DMS53 (cell line): ENCODE results near the gene SLC29A3.
"Not testable (repeated sequence)": the region's sequence is repeated elsewhere in the genome, so short reads cannot be mapped to it uniquely, and the experiment has no call there.

Source experiments
- DNase-seq: peaks from one replicate; lab custom pipeline; 2025; lab: John Stamatoyannopoulos, UW

The SLC29A3 gene

GRCh38 chr10:71345694-71346093 is 26.6 kb downstream of the SLC29A3 start:
- DNase-seq = no peak

DNA sequence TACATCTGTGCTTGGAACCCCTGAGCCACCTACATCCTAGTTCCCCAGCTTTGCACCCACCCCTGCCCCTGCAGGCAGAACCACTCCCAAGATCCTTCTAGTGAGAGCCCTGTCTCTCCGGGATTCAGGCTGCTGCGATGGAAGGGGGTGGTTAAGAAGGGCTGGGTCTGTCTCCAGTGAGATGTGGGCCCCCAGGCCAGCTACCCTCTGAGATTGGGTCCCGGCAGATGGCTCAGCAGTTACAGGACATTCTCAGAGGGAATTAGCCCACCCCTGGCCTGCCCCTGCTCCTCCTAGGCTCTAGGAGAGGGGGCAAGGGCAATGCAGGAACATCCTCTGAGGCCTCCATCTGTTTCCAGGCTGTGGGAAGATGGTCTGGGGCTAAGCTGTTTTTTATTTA is 27.7 kb downstream of the SLC29A3 start:
- no peak for DNase-seq

GRCh38 chr10:71347587-71348395 is 28.7 kb downstream of the SLC29A3 start:
- DNase-seq = peak; percentile 86

DNA sequence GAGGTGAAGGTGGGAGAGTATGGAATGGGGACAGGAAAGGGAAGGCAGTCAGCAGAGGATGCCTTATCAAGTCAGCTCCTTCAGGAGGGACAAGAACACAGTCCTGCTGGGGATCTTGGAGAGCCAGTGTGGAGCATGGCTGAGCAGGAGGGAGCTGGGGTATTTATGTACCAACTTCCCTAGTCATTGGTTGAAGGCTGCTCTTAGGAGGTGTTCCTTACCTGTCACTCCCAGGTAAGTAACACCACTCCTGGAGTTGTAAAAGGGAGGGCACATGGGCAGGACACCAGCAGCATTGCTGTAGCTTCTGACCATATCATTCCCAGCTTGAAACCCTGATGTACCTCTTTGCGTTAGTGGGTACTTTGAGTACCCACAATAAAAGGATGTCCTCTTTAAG is 29.8 kb downstream of the SLC29A3 start:
- DNase-seq = no peak

DNA sequence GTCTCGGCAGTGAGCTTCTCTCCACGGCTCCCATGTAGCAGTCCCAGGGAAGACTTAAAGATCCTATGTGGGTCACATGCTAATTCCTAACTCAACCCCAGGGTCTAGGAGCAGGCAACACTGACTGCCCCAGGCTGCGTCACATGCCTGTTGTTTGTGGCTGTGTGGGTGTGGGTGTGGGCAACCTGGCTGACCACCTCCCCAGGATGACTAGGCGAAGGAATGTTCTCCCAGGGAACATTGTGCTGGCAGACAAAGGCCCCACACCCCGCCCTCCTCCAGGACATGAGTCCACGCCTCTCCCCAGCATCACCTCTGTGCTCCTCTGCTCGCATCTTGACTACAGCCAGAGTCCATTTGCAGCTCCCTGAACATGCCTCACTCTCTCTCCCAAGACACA is 30.3 kb downstream of the SLC29A3 start:
- no peak for DNase-seq

- DNase-seq = no peak
Observed at GRCh38 chr10:71351087-71351486, 32.0 kb downstream of the SLC29A3 start.

GRCh38 chr10:71351628-71352319 is 32.7 kb downstream of the SLC29A3 start:
- no peak for DNase-seq

DNA sequence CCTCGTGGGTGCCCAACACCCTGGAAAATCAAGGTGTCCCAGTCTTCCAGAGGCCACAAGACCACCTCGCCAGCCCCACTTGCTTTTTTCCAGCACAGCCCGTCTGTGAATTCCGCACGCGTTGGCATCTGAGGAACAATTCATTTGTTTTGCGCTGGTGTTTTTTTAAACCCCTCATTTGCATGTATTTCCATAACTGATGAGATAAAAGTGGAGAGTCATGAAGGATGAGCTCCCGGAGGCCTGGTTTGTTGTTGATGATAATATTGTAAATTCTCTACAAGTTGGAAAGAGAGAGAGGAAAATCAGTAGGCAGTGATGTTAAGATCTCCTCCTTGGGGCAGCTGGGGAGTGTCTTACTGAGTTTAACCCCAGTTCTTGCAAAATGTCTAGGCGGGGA is 34.6 kb downstream of the SLC29A3 start:
- DNase-seq = no peak

DNA sequence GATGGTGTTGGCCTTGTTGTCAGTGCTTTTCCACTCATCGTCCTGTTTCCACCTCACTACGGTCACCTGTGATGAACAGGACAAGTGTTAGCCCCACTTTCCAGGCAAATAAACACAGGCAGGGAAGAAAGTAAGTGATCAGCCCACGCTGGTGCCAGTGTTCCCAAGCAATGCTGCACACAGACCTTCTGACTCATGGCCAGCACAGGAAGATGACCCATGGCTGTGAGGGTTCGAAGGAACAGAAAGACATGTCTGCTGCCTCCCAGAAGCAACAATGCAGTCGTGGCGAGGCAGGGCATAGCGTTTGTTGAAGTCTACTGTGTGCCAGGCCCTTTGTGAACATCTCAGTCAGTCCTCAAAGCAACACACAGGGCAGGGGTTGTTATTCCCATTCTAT is 35.7 kb downstream of the SLC29A3 start:
- DNase-seq = no peak

DNA sequence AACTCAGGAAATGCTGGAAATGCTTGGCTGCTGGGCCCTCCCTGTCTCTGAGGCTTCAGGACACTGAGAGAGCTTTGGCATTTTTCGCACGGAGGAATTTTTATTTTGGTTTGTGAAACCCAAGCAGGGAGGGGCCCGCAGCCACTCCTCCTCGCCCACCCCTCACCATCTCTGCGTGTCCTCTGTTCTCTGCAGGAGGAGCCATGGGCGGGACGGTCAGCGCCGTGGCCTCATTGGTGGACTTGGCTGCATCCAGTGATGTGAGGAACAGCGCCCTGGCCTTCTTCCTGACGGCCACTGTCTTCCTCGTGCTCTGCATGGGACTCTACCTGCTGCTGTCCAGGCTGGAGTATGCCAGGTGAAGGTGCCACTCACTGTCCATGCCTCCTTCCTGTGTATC is 36.8 kb downstream of the SLC29A3 start:
- DNase-seq = no peak

DNA sequence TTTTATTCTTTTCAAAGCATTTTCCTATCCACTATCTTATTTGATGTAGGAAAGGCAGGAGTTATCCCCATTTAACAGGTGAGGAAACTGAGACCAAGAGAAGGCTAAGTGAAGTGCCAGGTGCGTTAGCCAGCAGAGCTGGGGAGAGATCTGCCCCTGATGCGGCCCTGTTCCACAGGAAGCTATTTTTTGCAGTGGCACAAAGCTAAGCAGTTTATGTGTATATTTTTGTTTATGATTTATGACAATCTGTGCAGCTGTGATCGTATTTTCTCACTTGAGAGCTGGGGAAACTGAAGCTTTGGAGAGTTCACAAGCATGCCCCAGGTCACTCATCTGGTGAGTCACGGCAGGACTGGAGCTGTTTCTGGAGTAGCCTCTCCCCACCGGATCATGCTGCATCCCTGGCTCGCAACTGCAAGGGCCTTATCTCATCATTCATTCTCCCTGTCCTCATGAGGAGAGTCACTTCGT is 38.8 kb downstream of the SLC29A3 start:
- no peak for DNase-seq

GRCh38 chr10:71358277-71358676 is 39.2 kb downstream of the SLC29A3 start:
- no peak for DNase-seq

- DNase-seq = not testable (repeated sequence)
Observed at GRCh38 chr10:71358906-71359305, 39.8 kb downstream of the SLC29A3 start.

DNA sequence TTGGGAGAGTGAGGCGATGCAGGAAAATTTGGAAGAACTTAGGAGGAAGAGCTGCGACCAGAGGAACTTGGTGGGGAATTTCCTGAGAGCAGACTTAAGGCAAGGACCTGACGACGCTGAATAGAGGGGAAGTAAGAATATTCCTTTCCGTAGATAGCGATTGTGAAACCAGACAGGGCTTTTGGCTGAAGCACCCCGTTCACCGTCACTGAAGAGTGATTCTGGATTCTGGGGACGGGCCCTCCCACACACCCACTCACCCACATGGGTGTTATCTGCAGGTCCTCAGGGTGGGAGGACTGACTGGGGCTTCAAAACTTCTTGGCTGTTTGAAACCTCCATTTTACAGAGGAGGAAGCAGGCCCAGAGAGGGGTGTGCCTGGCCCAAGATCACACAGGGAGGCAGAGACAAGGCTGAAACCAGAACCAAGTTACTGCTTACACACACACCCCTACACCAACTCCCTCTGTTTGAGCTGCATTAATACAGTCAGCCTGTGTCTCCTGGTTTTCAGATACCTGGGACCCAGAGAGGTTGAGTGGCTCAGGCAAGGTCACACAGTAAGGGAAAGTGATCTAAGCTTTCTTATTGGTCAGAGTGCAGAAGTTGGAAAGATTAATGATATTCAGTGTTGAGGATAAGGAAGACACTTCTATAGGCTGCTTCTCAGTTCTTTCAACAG is 40.4 kb downstream of the SLC29A3 start:
- DNase-seq = no peak

- no peak for DNase-seq
Observed at GRCh38 chr10:71360735-71361134, 41.7 kb downstream of the SLC29A3 start.

DNA sequence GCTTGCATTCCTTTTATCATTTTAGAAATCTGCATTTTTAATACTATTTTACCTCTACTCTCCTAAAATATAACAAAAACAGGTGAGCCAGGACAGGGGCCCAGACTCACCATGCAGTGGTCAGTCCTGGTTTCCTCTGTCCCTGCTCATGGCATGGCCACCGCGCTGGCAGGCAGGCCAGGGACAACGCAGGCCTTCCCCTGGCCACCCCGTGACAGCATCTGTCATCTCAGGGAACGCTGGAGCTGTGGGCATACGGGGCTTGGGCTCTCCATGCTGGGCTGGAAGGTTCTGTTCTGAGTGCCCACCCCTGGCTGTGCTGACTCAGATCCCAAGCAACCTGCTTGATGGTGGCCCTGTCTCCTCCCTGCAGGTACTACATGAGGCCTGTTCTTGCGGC is 42.5 kb downstream of the SLC29A3 start:
- DNase-seq = no peak

DNA sequence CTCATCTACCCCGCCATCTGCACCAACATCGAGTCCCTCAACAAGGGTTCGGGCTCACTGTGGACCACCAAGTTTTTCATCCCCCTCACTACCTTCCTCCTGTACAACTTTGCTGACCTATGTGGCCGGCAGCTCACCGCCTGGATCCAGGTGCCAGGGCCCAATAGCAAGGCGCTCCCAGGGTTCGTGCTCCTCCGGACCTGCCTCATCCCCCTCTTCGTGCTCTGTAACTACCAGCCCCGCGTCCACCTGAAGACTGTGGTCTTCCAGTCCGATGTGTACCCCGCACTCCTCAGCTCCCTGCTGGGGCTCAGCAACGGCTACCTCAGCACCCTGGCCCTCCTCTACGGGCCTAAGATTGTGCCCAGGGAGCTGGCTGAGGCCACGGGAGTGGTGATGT is 43.1 kb downstream of the SLC29A3 start:
- DNase-seq = no peak

- peak; percentile 24 for DNase-seq
Observed at GRCh38 chr10:71363936-71364335, 44.9 kb downstream of the SLC29A3 start.

DNA sequence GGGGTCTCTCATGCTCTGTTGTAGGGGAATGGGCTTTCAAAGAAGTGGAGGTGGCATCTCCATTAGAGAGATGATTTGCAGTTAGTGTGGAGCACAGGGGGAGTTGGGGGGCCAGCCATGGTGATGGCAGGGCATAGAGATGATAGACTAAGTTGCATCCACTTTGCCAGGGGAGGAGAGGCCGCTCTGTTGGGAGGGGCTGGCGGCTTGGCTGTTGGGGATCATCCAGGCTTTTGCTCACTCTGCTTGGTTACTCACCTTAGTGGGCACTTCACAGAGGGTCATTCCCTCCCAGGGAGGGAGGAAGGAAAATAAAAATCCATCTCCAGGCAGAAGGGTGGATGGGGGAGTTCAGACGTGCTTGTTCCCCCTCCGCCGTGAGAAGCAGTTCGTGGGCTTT is 46.3 kb downstream of the SLC29A3 start:
- DNase-seq = no peak

DNA sequence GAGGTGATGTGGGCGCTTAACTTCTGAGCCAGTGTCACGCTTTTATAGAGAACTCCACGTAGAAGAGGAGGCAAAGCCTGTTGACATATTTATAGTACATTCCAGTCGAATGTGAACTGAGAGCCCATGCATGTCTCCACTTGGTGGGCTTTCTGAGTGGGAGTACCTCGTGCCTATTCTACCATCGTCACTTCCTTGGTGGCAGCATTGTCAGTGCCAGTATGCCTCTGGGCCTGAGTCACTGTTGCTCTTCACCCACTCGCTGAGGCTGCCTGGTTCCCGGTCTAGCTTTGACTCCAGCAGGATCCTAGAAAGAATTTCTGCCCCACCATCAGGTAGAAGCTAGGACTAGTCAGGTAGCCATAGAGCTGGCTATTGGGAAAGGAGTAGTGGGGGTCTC is 47.6 kb downstream of the SLC29A3 start:
- no peak for DNase-seq

DNA sequence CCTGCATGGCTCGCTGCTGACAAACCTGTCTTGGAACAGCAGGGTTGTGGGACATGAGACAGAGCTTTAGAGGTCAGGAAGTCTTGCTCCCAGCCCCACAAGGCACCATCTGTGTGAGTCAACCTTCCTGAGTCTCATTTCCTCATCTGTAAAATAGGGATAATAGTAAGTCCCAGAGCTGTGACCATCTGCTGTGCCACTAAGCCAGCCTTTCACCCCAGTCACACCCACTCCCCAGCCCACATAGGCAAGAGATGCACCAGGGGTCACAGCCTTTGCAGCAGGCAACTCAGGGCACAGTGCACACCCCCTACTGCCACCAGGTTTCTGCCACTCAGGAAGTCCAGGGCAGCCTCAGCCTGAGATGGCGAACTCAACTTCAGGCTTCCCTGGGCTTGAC is 48.2 kb downstream of the SLC29A3 start:
- no peak for DNase-seq

- DNase-seq = no peak
Observed at GRCh38 chr10:71368176-71368575, 49.1 kb downstream of the SLC29A3 start.

- peak; percentile 55 for DNase-seq
Observed at GRCh38 chr10:71368643-71369042, 49.6 kb downstream of the SLC29A3 start.
